Effector memory CD8-positive, alpha-beta T cell (primary cell): ENCODE data around the gene REEP6.

Source experiments
- ATAC-seq: fragments of 150-1000 bp; cut with Tn5 transposase; replicated peaks from 2 replicates; pipeline ENCODE4 v1.10.0; 2021; ENCODE audit warnings: mild to moderate bottlenecking, moderate library complexity
- DNase-seq, 3 experiments: peaks; one replicate each; pipeline ENCODE4 v3.0.0; 2021
- H3K27ac Mint-ChIP-seq, 2 donors: one replicate each; pipeline ENCODE4 v1.8.0; 2022; ENCODE audit warnings: mild to moderate bottlenecking in 2 of 2, mixed read lengths in 2 of 2, moderate library complexity in 2 of 2
- H3K27me3 Mint-ChIP-seq, 2 donors: one replicate each; pipeline ENCODE4 v1.8.0; 2022; ENCODE audit warnings: mixed read lengths in 2 of 2
- H3K36me3 Mint-ChIP-seq: one replicate; pipeline ENCODE4 v1.8.0; 2022; ENCODE audit warnings: mild to moderate bottlenecking, moderate library complexity, mixed read lengths; ENCODE audit not compliant: insufficient read depth
- H3K4me1 Mint-ChIP-seq, 2 donors: one replicate each; pipeline ENCODE4 v1.8.0; 2022; ENCODE audit warnings: low read depth in 2 of 2, mixed read lengths in 2 of 2
- H3K4me3 Mint-ChIP-seq, 2 donors: one replicate each; pipeline ENCODE4 v1.8.0; 2022; ENCODE audit warnings: mild to moderate bottlenecking in 2 of 2, mixed read lengths in 2 of 2, moderate library complexity in 2 of 2
- H3K9me3 Mint-ChIP-seq, 2 donors: one replicate each; pipeline ENCODE4 v1.8.0; 2022; ENCODE audit warnings: mixed read lengths in 2 of 2

The REEP6 gene

DNA sequence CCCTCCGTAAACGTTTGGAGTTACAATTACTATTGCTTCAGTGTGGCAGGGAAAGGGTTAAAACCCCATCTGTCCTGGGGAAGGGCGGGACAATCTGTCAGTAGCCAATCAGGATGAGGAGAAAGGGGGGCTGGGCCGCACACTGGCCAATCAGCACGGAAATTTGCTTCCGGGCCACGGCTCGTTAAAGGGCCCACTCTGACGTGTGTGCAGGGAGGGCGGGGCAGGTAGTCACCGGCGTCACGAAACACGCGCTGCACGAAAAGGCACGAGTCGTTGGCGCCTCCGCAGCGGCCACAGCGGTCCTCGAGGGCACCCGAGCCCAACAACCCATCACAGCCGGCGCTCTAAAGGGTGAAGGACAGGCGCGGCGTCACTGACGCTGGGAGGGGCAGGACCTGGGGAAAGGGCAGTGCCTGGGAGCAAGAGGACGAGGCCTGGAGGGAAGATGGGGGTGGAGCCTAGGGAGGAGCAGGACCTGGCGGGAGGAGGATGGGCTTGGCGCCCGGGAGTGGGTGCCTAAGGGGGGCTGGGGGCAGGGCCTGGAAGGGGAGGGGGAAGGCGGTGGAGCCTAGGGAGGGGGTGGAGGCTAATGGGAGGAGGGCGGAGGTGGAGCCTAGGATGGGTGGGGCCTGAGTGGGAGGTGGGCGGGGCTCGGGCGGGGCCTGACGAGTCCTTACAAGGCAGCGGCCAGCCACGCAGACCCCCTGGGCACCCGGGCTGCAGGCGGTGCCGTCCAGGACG lies 17.0 kb downstream of the REEP6 start:
- Mint-ChIP-seq H3K4me1 (peaks cover 7 to 11% of the 10 kb centered on the region in 2 donors), H3K36me3 (peaks cover 10% of the 10 kb centered on the region), H3K27ac (peak overlapping the region; percentile 81 to 91), H3K4me3 (peak overlapping the region; percentile 81 to 91), H3K9me3 (no peaks in the 10 kb centered on the region), H3K27me3 (peaks cover 2 to 39% of the 10 kb centered on the region in 2 donors)
- DNase-seq (peak; percentile 87 to 92 (median 88)), ATAC-seq (peak; percentile 94)

DNA sequence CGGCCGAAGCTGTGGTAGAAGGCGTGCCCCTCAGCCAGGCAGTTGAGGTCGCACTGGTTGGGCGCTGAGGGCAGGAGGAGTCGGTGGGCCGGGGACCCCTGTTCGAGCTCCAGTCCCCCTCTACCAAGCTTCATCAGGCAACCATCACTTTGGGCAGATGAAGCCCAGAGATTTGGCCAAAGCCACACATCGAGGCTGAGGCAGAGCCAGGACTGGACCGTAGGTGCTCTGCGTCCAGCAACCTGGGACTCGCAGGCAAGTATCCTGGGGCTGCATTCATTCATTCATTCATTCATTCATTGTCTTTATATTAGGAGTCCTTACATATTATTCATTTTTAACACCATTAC lies 17.5 kb downstream of the REEP6 start:
- no peak for DNase-seq
- no peak overlapping the region for H3K27ac Mint-ChIP-seq
- peaks cover 10% of the 10 kb centered on the region for H3K36me3 Mint-ChIP-seq
- H3K9me3 Mint-ChIP-seq: no peaks in the 10 kb centered on the region
- ATAC-seq: no peak
- peaks cover 7 to 9% of the 10 kb centered on the region in 2 donors for H3K4me1 Mint-ChIP-seq
- H3K27me3 Mint-ChIP-seq: peaks cover 0 to 33% of the 10 kb centered on the region in 2 donors
- peak overlapping the region in 1 of 2 donors; percentile 91 for H3K4me3 Mint-ChIP-seq

DNA sequence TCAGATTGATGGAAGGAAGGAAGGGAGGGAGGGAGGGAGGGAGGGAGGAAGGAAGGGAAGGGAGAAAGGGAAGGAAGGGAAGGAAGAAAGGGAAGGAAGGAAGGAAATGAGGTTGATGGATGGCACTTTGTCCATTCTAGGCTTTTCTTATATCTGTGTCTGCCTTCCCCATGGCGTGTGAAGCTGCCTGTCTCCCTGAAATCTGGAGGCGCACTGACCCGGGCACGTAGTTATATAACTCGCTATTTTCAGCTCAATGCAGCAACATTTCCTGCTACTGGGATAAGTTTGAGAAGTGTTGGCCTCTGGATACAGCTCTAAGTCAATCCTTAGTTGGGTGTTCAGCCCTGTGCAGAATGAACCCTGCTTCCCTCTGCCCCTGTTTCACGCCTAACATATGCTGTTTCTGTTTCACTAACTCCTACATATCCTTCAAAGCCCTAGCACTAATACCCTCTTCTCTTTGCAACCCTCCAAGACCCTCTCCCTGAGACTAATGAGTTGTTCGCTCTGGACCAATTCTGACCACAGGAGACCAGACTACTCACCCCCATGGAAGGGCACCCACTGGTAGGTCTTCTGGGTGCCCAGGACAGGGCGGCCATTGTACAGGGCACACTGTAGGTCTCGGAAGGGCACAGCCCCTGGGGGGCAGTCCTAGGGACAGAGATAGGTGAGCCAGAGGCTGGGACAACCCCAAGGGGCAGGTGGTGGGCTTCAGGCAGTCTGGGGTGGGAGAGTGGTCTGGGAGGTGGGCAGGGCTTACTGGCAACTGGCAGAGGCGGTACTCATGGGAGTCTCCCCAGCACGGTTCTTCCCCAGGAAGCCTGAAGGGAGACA lies 18.8 kb downstream of the REEP6 start:
- peaks cover 0 to 28% of the 10 kb centered on the region in 2 donors for H3K27me3 Mint-ChIP-seq
- ATAC-seq: no peak
- H3K9me3 Mint-ChIP-seq: no peaks in the 10 kb centered on the region
- peaks cover 7% of the 10 kb centered on the region in 2 donors for H3K4me1 Mint-ChIP-seq
- peaks cover 10% of the 10 kb centered on the region for H3K36me3 Mint-ChIP-seq
- no peak overlapping the region for H3K4me3 Mint-ChIP-seq
- no peak overlapping the region for H3K27ac Mint-ChIP-seq
- no peak for DNase-seq

DNA sequence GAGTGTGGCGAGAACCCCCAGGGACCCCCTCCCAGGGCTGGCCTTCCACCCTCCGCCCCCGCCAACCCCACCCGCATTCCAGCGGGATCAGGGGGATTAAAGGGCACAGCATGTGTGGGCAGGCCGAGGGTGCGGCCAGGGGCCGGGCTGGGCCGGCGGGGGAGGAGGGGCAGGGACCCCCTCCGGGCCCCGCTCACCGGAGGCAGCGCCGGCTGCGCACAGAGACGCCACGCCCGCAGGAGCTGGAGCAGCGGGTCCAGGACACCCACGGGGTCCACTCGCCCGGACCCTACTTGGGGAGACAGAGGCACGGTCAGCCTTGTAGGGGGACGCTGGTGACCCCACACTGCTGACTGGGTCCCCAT lies 19.4 kb downstream of the REEP6 start:
- Mint-ChIP-seq H3K4me1 (peaks cover 7% of the 10 kb centered on the region in 2 donors), H3K27ac (no peak overlapping the region), H3K36me3 (peaks cover 8% of the 10 kb centered on the region), H3K27me3 (peaks cover 0 to 23% of the 10 kb centered on the region in 2 donors), H3K9me3 (no peaks in the 10 kb centered on the region), H3K4me3 (no peak overlapping the region)
- no peak for DNase-seq
- ATAC-seq: no peak

DNA sequence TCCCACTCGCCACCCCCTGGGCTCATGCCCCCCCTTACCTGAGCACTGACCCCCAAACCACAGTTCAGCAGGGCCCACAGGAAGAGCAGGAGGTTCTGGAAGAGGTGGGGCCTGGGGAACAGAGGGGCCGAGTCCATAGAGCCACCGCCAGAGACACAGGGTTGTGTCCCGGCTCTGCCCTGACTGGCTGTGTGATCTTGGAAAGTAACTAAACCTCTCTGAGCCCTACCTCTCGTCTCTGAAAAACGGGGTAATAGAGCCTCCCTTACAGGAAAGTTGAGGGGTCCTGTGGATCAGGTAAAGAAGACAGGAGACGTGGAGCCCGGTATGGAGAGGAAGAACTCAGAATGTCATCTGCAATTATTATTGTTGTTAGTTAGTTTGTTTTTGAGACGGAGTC lies 19.8 kb downstream of the REEP6 start:
- DNase-seq (no peak), ATAC-seq (no peak)
- H3K4me3 Mint-ChIP-seq: no peak overlapping the region
- no peak overlapping the region for H3K27ac Mint-ChIP-seq
- H3K27me3 Mint-ChIP-seq: peaks cover 0 to 19% of the 10 kb centered on the region in 2 donors
- H3K36me3 Mint-ChIP-seq: peaks cover 7% of the 10 kb centered on the region
- H3K9me3 Mint-ChIP-seq: no peaks in the 10 kb centered on the region
- H3K4me1 Mint-ChIP-seq: peaks cover 7% of the 10 kb centered on the region in 2 donors

DNA sequence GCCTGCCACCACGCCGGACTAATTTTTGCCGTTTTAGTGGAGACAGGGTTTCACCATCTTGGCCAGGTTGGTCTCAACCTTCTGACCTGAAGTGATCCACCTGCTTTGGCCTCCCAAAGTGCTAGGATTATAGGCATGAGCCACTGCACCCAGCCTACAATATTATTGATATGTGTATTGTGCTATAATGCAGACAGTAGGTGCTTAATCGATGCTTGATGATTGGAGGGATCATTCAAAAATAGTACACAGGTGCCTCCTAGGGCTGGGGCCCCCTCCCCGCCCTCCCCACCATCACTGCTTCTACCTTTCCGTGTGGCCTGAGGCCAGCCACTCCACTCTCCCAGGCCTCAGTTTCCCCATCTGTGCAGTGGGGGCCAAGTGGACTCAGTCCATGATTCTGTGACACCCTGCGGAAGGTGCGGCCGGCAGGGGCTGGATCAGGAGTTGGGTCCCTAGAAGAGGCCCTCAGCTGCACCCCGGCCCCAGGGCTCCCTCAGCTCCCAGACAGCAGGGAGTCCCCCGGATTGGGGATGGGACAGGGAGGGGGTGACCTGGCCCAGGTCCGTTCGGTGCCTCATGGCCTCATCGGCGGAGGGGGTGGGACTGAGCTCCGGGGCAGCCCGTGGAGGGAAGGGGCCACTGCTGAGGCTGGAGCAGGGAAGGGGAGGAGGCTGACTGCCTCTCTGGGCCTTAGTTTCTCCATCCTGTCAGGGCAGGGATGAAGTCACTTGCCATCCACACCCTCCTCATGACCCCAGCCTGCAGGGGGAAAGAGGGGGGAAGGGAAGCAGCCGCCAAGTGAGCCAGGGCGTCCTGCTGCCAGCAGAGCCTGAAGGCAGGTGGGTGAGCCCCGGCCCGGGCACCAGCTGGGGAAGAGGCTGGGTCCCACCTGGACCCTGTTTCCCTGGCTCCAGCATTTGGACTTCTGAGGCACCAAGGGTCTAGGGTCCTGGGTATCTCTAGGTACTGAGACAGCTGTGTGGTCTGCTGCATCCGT lies 20.6 kb downstream of the REEP6 start:
- no peak for DNase-seq
- H3K27ac Mint-ChIP-seq: no peak overlapping the region
- H3K9me3 Mint-ChIP-seq: no peaks in the 10 kb centered on the region
- peaks cover 7% of the 10 kb centered on the region for H3K36me3 Mint-ChIP-seq
- no peak for ATAC-seq
- peak overlapping the region; percentile 66 to 74 for H3K4me3 Mint-ChIP-seq
- H3K4me1 Mint-ChIP-seq: peaks cover 5 to 7% of the 10 kb centered on the region in 2 donors
- H3K27me3 Mint-ChIP-seq: peaks cover 6 to 22% of the 10 kb centered on the region in 2 donors

DNA sequence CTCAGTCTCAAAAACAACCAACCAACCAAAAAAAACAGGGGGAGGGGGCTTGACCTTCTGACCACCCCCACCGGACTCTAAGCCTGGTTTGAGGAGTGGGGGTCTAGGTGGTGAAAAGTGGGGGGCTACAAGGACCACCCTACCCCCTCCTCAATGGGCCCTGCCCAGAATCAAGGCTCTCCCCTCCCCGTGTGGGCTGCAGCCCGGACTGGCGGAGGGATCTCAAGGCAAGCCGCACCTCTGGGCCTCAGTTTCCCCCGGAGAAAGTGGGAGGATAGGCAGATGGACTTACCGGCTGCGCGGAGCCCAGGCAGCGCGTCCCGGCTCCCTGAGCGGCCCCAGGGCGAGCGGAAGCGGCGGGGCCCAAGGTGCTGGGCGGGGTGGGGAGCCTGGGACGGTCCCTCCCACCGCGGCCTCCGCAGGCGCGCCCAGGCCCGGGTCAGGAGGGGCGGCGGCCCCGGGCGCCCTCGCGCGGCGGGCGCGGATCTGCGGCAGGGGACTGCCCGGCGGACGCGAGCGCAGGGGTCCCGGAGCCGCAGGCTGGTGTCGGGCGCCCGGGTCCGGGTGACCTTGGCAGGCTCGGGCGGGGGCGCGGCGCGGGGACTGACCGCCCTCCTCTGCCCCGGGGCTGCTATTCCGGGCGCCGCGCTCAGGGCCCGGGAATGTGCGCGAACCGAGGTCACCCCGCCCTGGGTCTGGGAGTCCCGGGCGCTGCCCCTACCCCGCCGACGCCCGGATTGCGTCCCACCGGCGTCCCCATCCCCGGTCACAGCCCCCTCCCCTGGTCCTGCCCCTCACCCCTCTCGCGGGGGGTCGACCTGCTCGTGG lies 21.9 kb downstream of the REEP6 start, which contains the start of gene ADAMTSL5:
Gene ADAMTSL5, minus strand, starts transcription at position 349 of the 828 bp plus-strand sequence. CDS start 2,076 bp downstream, outside the sequence.
- peak; percentile 74 for ATAC-seq
- no peak within 1 kb of the TSS for H3K27ac Mint-ChIP-seq
- H3K27me3 Mint-ChIP-seq: peaks cover 10 to 22% of the 10 kb centered on the region in 2 donors
- H3K4me3 Mint-ChIP-seq: peak within 1 kb of the TSS; percentile 66 to 74
- peak; percentile 37 to 39 (median 38) for DNase-seq
- H3K9me3 Mint-ChIP-seq: no peaks in the 10 kb centered on the region
- H3K4me1 Mint-ChIP-seq: peaks cover 1 to 2% of the 10 kb centered on the region in 2 donors
- peaks cover 2% of the 10 kb centered on the region for H3K36me3 Mint-ChIP-seq

DNA sequence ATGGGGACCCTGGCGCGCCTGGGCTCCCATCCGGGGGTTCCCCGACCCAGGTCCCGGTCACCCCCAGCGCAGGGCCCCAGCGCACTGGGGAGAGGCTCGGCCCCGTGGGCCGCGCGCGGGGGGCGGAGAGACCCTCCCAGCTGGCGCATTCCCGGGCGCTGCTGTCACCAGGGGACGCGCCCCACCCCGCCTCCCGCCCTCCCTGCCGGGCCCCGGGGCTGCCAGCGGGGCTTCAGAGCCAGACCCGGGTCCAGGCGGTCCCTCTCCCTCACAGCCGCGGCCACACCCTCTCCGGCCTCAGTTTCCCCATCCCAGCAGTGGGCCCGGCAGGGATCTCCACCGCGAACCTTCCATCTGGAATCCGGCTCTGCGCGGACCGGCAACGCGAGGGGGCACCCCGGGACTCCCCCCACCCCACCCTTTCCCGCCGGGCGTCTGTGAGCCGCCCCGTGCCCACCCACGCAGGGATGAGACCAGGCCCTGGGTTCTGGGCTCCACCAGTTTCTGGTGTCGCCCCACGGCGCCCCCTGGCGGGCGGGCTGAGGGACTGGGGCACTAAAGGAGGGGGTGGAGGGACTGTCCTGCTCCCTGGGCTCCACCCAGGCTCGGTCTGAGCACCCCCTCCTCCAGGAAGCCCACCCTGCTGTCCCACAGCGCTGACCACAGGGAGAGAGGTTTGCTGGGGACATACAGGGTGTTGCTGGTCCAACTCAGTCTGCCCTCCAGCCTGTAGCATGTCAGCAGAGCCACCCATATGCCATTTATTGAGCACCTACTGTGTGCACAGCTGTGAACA lies 22.7 kb downstream of the REEP6 start:
- H3K4me3 Mint-ChIP-seq: peak overlapping the region; percentile 41 to 53

DNA sequence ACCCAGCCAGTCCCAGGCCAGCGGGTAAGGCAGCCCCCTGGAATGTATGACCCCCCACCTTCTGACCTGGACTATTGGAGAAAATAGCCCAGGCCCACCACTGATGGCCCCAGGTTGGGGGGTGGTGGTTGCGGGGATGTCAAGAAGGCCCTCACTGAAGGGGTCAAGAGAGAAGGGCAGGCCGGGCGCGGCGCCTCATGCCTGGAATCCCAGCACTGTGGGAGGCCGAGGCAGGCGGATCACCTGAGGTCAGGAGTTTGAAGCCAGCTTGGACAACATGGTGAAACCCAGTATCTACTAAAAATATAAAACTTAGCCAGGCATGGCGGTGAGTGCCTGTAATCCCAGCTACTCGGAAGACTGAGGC lies 23.3 kb downstream of the REEP6 start:
- no peak for ATAC-seq
- no peak for DNase-seq
- Mint-ChIP-seq H3K4me3 (peak overlapping the region; percentile 41 to 53), H3K27ac (no peak overlapping the region), H3K4me1 (no peaks in the 10 kb centered on the region), H3K9me3 (no peaks in the 10 kb centered on the region), H3K36me3 (peaks cover 4% of the 10 kb centered on the region), H3K27me3 (peaks cover 10 to 31% of the 10 kb centered on the region in 2 donors)

More for the DNA sequence above, 22.7 kb downstream of the REEP6 start:
- Mint-ChIP-seq H3K27ac (no peak overlapping the region), H3K27me3 (peaks cover 10 to 27% of the 10 kb centered on the region in 2 donors), H3K9me3 (no peaks in the 10 kb centered on the region), H3K36me3 (peaks cover 4% of the 10 kb centered on the region), H3K4me1 (no peaks in the 10 kb centered on the region)
- DNase-seq (peak; percentile 59 to 60 (median 59)), ATAC-seq (peak; percentile 67)

DNA sequence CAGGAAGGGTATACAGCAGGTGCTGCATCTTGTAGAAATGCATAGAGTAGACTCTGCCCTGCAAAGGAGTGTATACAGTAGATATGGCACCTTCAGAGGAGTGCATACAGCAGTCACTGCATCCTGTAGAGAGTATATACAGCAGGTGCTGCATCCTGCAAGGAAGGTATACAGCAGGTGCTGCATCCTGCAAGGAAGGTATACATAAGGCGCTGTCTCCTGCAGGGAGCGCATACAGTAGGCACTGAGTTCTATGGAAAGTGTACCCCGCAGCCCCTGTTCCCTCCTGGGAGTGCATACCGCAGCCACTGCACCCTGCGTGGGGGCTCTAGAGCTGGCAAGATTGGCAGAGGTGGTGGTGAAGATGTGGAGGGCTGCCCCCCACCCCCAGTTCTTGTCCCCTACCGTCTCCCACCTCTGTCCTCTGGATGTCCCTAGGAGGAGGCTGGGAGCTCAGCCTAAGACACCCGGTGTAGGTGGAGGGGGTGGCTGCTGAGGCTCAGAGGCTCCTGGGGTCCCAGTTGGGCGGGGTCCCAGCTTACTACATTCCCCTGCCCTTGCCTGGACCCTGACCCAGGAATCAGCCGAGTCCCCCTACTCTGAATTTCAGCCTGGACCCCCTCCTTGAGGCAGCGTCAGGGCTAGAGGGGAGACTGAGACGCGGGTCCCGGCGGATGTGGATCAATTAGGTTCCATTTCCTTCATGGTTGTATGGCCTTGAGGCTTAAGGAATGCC lies 24.2 kb downstream of the REEP6 start:
- ATAC-seq (no peak), DNase-seq (no peak)
- H3K27me3 Mint-ChIP-seq: peaks cover 10 to 28% of the 10 kb centered on the region in 2 donors
- H3K4me1 Mint-ChIP-seq: no peaks in the 10 kb centered on the region
- H3K27ac Mint-ChIP-seq: no peak overlapping the region
- H3K9me3 Mint-ChIP-seq: no peaks in the 10 kb centered on the region
- no peak overlapping the region for H3K4me3 Mint-ChIP-seq
- peaks cover 4% of the 10 kb centered on the region for H3K36me3 Mint-ChIP-seq

DNA sequence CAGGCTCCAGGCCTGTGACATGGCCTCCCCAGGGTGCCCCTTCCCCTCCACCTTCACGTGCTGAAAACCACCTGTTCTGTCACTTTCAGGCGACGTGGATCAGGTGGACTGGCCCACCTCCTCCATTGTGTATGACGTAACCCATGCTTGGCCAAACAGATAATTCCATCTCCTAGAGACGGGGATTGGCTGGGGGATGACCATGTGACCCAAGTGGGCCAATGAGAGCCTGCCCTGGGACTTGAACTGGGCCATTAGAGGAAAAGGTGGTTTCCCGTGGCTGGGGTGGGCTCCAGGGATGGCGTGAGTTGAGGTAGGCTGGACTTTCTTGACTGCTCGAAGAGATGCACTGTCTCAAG lies 25.4 kb downstream of the REEP6 start:
- peaks cover 4% of the 10 kb centered on the region for H3K36me3 Mint-ChIP-seq
- no peaks in the 10 kb centered on the region for H3K4me1 Mint-ChIP-seq
- no peaks in the 10 kb centered on the region for H3K9me3 Mint-ChIP-seq
- H3K4me3 Mint-ChIP-seq: no peak overlapping the region
- DNase-seq: no peak
- peaks cover 10 to 24% of the 10 kb centered on the region in 2 donors for H3K27me3 Mint-ChIP-seq
- H3K27ac Mint-ChIP-seq: no peak overlapping the region
- ATAC-seq: no peak
